Limb (tissue), 2 donors: ENCODE data around the gene KRT81.

ENCODE experiments used
- DNase-seq, 2 donors: peaks; one replicate each; pipeline ENCODE4 v3.0.0-alpha.2; 2016; ENCODE audit errors: extremely low spot score in 2 of 2

KRT81 gene

DNA sequence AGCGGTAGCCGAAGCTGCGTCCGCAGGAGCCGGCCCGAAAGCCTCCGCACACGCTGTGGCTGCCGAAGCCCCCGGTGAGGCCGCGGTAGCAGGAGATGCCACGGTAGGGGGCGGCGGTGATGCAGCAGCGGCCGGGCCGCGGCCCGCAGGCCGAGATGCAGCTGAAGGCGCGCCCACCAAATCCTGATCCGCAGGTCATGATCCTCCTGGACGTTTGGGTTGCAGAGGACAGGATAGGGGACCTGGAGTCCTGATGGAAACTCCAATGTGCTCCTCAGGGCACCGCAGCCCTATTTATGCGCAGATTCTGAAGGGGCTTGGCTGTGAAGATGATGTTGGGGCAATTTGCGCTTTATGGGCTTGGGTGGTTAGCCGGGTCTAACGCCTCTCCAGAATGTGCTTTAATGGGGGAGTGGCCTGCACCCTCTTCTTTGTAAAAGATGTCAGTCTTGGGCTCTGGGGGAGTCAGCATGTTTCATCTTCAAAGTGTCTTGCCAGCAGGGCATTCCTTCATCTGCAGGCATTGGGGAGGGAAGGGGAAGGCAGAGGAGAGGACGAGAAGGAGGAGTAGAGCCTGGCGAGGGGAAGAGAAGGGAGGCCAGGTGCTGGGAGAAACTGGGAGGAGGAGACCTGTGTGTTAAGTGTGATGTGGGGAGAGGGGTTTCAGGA lies at the start of gene KRT81:
KRT81 (minus strand) TSS at position 268 of the 669 bp plus-strand sequence; CDS start at position 199, 69 bp downstream.
- DNase-seq, result no peak

DNA sequence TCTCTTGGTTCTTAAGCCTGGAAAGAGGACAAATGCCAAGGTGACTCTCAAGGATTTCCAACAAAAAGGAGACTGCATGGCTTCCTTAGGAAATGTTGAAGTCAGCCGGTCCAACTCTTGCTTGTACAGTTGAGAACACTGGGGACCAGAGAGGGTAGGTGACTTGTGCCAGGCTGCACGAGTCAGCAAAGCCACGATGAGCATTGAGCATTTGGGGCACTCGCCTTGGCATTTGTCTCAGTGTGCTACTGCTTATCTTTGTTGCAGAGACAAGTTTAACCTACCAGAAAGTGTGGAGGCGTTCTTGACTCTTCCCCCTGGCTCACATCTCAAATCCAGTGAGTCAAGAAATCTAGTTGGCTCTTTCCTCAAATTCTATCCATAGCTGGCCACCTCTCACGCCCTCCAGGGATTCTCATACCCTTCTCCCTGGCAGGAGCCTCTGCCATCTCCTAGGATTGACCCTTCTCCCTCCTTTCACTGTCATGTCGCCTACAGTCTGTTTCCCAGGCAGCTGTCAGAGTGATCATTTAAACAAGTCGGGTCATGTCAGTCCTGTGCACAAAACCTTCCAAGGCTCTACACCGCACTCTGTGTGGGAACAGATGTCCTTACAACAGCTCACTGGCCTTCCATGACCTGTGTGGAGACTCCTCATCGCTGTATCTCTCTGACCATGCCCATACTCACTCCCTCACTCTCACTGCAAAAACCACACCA lies 47.1 kb upstream of the KRT81 start:
- no peak for DNase-seq

DNA sequence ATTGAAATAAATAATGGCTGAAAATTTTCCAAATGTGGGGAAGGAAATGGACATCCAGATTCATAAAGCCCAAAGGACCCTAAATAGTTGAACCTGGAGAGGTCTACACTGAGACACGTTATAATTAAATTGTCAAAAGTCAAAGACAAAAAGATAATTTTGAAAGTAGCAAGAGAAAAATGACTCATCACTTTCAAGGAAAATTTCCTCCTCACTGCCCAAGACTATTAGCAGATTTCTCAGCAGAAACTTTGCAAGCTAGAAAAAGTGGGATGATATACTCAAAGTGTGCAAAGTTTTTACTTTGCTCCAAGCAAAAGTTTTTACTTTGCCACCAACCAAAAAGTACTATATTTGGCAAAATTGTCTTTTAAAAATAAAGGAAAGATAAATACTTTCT lies 45.7 kb upstream of the KRT81 start:
- no peak for DNase-seq

DNA sequence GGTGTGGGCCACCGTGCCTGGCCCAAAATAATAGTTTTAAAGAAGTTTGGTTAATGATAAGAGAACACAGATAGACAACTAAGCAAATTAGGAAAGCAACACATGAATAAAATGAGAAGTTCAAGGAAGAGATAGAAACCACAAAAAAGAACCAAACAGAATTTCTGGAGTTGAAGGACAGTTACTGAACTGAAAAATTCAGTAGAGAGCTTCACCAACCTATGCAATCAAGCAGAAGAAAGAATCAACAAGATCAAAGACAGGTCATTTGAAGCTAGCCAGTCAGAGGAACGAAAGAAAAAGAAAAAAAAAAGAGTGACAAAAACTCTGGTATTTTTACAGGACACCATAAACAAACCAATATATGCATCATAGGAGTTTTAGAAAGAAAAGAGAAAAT lies 45.3 kb upstream of the KRT81 start:
- no peak for DNase-seq

DNA sequence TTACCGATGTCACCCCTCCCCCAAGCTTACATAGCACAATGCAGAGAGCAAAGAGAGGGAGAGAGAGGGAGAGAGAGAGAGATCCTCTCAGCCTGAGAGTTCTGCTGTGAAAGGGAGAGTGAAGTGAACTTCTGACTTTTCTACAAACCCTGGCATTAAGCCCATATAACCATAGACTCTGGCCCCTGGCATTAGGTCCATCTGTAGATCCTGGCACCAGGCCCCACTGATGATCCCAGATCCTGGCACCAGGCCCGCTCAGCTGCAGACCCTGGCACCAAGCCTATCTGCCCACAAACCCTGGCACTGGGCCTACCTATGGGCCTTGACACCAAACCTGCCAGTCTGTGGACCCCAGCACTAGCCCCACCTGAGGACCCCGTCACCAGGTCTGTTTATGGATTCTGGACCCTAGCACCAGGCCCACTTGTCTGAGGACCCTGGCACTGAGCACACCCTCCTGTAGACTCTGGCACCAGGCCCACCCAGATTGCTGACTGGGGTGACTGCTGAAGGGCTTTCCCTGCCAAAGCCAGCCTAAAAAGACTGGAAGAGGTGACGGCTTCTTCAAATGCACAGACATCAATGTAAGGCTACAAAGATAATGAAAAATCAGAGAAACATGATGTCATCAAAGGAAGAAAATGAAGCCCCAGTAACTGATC lies 44.4 kb upstream of the KRT81 start:
- DNase-seq, result no peak

DNA sequence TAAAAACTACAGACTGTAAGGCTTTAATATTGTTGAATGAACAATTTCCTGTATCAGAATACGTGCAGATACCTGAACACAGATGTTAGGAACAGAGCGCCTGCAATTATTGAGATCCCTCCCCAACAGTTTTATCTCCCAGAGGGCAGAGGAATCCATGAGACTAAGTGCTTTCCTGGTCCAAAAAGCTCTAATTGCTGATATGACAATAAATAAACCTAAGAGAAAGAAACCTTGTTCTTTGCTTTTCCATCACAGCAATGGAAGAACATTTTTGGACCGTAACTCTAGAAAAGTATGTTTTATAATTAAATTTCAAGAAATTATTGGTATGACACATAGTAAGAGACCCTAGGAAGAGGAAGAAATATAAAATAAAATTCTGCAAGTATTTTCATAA lies 42.9 kb upstream of the KRT81 start:
- no peak for DNase-seq

DNA sequence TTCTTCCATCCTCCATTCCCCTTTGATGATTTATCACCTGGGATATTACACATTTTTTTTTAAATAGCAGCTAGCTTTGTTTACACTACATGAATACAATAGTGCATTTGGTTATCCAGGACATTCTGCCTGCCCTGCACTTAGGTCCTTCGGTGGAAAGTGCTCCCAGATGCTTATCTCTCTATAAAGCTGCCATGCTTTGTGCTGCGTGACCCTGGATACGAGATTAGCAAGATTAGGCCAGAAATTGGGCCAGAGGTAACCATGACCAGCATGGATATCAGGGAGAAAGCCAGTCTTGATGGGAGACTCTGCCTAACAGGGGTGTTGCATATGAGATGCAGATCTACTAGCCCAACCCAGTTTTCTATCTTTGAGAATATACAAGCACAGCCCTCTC lies 42.0 kb upstream of the KRT81 start:
- no peak for DNase-seq

DNA sequence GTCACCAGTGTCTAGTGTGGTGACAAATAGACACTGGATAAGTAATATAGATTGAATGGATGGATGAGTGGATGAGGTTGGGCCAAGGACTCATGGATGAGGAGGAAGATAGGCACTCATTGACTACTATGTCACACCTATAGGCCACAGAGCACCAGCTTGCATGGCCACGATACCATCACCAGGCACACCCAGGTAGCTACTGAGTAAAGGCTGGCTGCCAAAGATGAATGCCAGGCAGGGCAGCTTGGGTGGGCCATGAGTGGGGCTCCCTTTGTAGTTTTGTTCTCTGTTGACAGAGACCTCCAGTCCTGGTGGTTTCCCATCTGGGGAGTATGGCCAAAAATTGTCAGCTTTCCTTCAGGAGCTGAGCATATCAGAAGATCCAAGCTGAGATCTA lies 41.0 kb upstream of the KRT81 start:
- DNase-seq, result no peak

DNA sequence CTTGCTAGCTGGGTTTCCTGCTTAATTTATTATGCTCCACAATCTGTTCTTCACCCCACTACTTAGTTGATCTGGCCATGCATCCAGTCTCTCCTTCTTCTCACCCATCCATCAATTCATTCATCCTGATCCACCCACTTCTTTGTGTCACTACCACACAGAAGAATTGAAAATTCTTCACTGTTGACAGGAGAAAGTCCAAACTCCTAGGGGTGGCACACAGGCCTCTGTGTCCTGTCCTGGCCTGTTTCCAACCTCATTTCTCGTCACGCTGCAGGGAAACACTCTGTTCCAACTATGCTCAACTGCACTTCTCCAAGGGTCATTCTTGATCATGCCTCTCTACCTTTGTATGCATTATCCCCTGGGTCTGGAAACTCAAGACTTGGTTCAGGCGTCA lies 40.5 kb upstream of the KRT81 start:
- DNase-seq, result no peak

DNA sequence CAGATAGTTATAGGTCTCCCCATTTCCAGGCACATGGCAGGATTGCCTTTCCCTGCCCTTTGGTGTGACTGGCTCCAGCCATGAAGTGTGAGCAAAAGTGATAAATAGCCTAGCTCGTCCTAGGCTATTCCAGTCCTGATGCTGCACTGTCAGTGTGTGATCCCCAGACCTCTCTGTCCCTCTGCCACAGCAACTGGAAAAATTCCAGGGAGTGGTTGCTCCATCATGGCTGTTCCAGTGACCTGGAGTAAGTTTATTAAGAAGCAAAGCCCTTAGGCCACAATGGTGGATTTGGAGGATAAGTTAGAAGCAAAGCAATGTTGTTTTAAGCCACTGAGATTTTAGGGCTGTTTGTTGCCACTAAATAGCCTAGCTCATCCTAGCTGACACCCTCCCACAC lies 39.7 kb upstream of the KRT81 start:
- DNase-seq, result no peak

DNA sequence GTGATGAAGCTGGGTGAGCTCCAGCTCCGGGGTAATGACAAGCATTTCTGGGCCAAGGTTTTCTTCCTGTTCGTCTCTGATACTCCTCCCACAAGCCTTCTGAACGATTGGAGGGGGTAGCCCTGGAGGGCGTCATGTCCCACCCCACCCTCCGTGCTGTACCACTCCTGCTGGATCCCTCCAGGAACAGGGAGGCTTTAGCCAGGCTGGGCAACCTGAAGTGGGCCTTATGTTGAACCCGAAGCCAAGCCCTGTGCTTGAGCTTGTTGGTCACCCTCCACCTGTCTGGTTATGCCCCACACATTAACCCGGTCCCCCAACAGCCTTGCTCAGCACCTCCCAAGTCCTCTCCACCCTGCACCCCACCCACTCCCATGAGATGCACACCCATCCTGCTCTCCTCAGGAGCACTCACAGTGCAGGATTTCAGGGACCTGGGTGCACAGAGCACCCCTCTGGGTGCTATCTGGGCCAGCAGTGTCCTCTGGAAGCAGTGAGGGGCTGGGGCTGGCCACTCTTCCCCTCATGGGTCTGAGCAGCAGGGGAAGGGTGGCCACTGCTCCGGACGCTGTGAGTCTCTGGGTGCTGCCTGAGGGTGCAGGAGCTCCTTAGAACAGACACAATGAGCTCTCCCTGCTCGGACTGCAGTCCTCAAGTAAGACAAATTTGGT lies 36.6 kb upstream of the KRT81 start:
- DNase-seq, result no peak

DNA sequence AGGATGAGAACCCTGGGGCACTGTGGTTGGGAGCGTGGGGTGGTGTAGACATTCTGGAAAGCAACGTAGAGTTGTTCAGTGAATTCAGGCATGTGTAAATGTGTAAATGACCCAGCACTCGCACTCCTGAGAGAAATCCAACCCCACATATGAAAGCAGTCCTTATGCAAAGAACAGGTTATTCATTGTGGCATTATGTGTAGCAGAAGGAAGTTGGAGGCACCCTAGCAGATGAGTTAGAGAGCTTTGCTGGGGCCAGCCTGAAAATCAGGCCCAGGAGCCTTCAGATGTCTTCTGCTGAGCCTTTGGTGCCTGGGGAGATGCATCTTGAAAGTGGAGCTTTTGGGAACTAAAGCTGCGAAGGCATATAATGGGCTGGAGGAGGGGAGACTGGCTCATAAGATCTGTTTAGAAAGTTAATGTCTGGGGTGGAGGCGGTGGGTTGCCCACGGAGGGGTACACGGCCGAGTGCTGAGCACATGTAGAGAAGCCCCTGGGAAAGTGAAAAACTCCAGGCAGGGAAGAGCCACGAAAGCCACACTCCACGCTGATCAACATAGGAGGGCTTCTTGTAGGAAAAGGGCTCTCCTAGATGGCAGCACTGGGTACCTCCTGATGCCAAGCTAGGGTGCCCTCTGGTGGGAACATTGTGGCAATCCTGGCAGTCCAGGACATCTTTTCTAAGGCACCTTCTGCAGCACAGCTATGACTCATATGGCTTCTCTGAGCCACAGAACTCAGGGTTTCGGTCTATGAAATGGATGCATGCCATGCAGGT lies 35.9 kb upstream of the KRT81 start:
- peak; percentile 38 to 66 for DNase-seq

DNA sequence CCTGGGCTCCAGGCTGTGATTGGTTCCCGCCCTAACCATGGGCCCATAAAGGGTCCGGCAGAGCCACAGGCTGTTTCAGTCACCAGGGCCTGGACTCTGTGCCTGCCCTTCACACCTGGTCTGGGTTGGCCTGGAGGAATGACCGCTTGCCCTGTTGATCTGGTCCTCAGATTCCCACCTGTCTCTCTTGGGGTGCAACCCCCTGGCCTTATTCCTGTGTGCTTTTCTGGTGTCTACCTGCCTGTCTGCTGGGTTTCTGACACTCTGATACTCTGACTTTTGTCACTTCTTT lies 32.8 kb upstream of the KRT81 start:
- no peak for DNase-seq

DNA sequence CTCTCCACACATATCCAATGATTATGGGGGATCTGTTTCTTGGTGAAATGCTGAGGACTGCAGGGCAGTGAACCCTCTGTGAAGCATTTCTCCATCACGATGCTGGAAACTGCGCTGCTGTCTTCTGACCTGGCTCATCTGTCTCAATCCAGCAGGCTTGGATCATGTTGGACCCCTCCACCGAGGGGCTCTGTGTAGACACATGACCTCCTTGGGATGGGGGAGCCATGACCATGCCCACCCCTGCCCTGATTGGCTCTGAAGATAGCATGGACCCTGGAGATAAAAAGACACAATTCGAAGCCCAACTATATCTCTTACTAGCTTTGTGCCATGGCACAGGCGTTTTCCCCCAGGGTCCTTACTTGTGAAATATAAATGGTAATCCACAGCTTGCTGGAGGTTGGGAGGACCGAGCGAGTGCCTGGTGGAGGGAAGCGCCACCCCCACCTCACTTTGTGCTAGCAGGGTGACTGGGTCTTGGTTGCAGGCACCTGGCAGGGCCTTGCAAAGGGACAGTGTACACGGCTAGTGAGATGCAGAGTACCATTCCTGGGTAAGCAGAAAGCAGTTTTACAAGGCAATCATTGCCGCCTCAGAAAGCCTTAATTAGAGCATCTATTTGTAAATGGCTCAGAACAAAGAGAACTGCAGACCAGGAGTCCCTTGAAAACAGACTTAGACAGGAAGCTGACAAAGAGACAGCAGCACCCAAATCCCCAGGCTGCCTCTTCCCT lies 32.2 kb upstream of the KRT81 start:
- DNase-seq, result no peak

DNA sequence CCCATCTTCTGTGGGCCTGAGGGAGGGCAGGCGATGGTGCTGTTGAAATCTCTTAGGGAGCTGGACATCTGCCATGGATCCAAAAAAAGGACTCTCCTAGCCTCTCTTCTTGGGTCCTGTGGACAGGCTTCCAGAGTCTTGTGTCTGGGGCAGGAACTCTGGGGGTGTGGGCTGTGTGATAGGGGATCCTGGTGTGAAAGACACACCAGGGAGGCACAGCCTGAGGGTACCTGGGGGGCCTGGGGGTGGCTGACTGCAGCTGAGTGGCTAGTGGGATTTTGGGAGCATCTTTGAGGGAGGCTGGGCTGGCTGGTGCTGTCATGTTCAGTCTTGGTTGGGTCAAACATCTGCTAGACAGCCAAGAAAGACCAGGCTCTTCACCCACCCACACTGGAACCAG lies 31.7 kb upstream of the KRT81 start:
- DNase-seq, result no peak

DNA sequence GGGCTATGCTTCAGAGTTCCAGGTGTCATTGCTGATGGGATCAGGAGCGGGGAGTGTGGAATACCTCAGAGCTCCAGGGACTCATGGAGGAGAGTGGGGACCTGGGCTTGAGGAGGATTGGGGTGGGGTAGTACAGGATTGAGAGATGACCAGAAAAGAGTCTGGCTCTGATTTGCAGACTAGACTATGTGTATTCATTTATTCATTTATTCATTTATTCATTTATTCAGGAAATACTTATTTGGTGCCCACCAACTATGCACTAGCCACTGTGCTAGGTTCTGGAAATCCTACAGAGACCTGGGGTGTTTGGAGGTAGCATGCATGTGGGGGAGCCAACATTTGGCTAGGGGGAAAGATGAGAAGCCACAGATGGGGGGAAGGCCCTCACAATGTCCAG lies 30.7 kb upstream of the KRT81 start:
- DNase-seq, result no peak

DNA sequence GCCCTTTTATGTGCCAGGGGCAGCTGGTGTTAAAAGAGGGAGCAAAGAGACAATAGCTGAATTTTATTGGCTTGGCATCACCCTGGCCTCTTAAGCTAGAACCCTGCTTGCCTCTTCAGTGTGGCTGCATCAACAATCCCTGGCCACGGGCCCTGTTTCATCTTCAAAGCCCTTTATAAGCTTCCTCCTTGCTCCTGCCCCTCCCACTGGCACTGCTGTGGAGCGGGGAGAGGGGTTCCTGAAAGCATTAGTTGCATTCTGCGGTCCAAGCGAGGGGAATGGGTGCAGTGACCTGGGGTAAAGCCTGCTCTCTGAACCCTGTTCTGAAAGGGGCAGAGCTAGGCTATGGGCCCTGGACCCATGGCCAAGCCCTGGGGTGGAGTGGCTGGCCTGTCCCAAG lies 30.1 kb upstream of the KRT81 start:
- no peak for DNase-seq

DNA sequence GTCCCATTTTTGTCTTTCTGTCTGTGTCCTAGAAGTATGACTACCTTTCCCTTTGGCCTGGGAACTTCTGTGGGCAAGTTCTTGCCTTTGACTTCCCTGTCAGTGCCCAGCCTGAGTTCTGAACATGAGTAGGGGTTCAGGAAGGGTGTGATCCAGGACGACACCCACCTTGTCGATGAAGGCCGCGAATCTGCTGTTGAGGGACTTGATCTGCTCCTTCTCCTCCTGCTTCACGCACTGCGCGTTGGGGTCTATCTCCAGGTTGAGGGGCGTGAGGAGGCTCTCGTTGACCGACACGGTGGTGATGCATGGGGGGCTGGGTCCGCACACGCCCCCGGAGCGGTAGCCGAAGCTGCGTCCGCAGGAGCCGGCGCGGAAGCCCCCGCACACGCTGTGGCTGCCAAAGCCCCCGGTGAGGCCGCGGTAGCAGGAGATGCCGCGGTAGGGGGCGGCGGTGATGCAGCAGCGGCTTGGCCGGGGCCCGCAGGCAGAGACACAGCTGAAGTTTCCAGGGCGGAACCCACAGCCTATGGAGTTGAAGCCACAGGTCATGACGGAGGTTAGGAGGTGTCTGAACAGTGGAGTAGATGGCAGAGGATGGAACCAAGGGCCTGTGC lies 29.6 kb upstream of the KRT81 start, which contains the start of gene KRT83:
KRT83 (minus strand) TSS at position 615 of the 617 bp plus-strand sequence; CDS start at position 552, 63 bp downstream.
- DNase-seq, result no peak

DNA sequence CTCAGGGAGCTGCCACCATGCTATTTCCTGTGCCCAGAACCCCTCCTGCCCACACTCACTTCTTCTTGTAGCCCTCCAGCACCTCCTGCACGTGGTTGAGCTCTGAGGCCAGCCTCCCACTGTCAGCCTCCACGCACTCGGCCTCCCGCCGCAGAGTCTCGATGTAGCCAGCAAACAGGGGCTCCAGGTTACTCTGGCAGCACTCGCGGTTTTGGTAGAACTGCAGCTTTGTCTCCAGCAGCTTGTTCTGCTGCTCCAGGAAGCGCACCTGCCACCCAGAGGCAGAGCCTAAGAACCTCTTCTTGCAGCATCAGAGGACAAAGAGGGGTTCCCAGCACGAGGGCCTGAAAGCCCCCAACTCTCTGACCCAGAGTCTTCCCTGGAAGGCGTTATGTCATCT lies 27.8 kb upstream of the KRT81 start:
- DNase-seq, result no peak

DNA sequence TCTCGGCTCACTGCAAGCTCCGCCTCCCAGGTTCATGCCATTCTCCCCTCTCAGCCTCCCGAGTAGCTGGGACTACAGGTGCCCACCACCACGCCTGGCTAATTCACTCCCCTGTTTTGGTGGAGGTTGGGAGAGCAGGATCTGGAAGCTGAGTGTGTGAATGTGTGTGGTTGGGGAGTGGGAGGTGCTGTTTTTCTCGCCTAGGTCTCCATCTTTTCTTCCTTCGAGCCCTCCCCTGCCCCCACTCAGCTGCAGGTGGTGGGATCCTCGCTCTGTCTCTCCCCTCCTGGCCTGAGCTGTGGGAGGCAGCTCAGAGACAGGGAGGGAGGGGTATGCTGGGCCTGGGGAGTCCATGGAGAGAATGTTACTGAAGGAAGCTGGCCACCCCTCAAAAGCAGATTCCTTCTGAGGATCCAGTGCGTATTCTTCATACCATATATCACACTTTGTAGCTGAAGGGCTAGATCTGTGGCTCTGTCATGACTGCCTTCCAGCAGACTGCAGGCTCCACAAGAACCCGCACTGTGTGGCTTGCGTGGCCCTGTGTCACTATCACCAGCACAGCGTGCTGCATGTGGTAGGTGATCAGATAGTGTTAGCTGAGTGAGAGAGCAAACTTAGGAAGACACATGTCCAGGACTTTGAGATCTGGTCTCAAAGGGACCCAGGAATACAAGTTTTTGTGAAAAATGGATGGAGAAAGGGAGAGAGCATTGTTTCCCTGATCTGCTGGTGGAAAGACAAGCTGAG lies 27.1 kb upstream of the KRT81 start:
- DNase-seq, result no peak
